ENCODE data around the gene CHST9. TPM values are rescaled to one million over a fixed set of nuclear protein-coding genes. Genes with fewer than 3 reads are reported as not detected.

CHST9 gene
- polyA plus RNA-seq, 1 donor from 2014 or later: 0.32 TPM

GRCh38 chr18:26919201-26919600, 265.9 kb downstream of the CHST9 start:
- H3K9me2 ChIP-seq (ENCODE audit: insufficient read depth, low read length): no peaks in the 10 kb centered on the region
- no peaks in the 10 kb centered on the region for H3K9me3 ChIP-seq (ENCODE audit: low read length)
- TF ChIP-seq POLR2AphosphoS5 (IDR thresholded peaks at IDR 0.05) (no peak), EZH2 (IDR thresholded peaks at IDR 0.05; ENCODE audit: borderline replicate concordance, insufficient read depth, low read length, poor library complexity, severe bottlenecking) (no peak), REST (IDR thresholded peaks at IDR 0.05; ENCODE audit: borderline replicate concordance) (no peak), MXI1 (conservative IDR thresholded peaks at IDR 0.05; ENCODE audit: poor library complexity, severe bottlenecking) (no peak), EP300 (conservative IDR thresholded peaks at IDR 0.05; ENCODE audit: poor library complexity, severe bottlenecking) (no peak), SMC3 (conservative IDR thresholded peaks at IDR 0.05; ENCODE audit: poor library complexity) (no peak), RAD21 (conservative IDR thresholded peaks at IDR 0.05) (no peak), TAF1 (IDR thresholded peaks at IDR 0.05; ENCODE audit: low read depth) (no peak), CTCF (IDR thresholded peaks at IDR 0.05; ENCODE audit: poor library complexity, severe bottlenecking) (no peak)
- H4K20me1 ChIP-seq (ENCODE audit: insufficient read depth): no peaks in the 10 kb centered on the region
- H3K27me3 ChIP-seq (ENCODE audit: insufficient read depth, low read depth, low read length): no peaks in the 10 kb centered on the region
- no peak overlapping the region for H3K9ac ChIP-seq (ENCODE audit: low read length)
- no peak overlapping the region for H3K4me3 ChIP-seq (ENCODE audit: low read length)
- no peak overlapping the region for H2AFZ ChIP-seq (ENCODE audit: low read depth, low read length)
- H3K27ac ChIP-seq (ENCODE audit: low read length): no peak overlapping the region
- H3K79me2 ChIP-seq (replicated peaks; ENCODE audit: insufficient read depth, low read length): no peaks in the 10 kb centered on the region
- H3F3A ChIP-seq (ENCODE audit: insufficient read depth, low read length, poor library complexity, severe bottlenecking): no peaks in the 10 kb centered on the region
- no peak overlapping the region for H3K4me2 ChIP-seq (ENCODE audit: low read length)
- H3K36me3 ChIP-seq (ENCODE audit: insufficient read depth, low read length): no peaks in the 10 kb centered on the region

- H3K27ac ChIP-seq (ENCODE audit: low read length): no peak overlapping the region
- H3K36me3 ChIP-seq (ENCODE audit: insufficient read depth, low read length): no peaks in the 10 kb centered on the region
- no peak overlapping the region for H3K4me3 ChIP-seq (ENCODE audit: low read length)
- H3K9ac ChIP-seq (ENCODE audit: low read length): no peak overlapping the region
- H3K9me2 ChIP-seq (ENCODE audit: insufficient read depth, low read length): no peaks in the 10 kb centered on the region
- H3F3A ChIP-seq (ENCODE audit: insufficient read depth, low read length, poor library complexity, severe bottlenecking): no peaks in the 10 kb centered on the region
- no peak overlapping the region for H2AFZ ChIP-seq (ENCODE audit: low read depth, low read length)
- H3K9me3 ChIP-seq (ENCODE audit: low read length): no peaks in the 10 kb centered on the region
- H3K4me2 ChIP-seq (ENCODE audit: low read length): no peak overlapping the region
- no peaks in the 10 kb centered on the region for H3K27me3 ChIP-seq (ENCODE audit: insufficient read depth, low read depth, low read length)
- TF ChIP-seq EZH2 (IDR thresholded peaks at IDR 0.05; ENCODE audit: borderline replicate concordance, insufficient read depth, low read length, poor library complexity, severe bottlenecking) (no peak), EP300 (conservative IDR thresholded peaks at IDR 0.05; ENCODE audit: poor library complexity, severe bottlenecking) (no peak), POLR2AphosphoS5 (IDR thresholded peaks at IDR 0.05) (no peak), SMC3 (conservative IDR thresholded peaks at IDR 0.05; ENCODE audit: poor library complexity) (no peak), CTCF (IDR thresholded peaks at IDR 0.05; ENCODE audit: poor library complexity, severe bottlenecking) (no peak), TAF1 (IDR thresholded peaks at IDR 0.05; ENCODE audit: low read depth) (no peak), REST (IDR thresholded peaks at IDR 0.05; ENCODE audit: borderline replicate concordance) (no peak), RAD21 (conservative IDR thresholded peaks at IDR 0.05) (no peak), MXI1 (conservative IDR thresholded peaks at IDR 0.05; ENCODE audit: poor library complexity, severe bottlenecking) (no peak)
- H3K79me2 ChIP-seq (replicated peaks; ENCODE audit: insufficient read depth, low read length): no peaks in the 10 kb centered on the region
- H4K20me1 ChIP-seq (ENCODE audit: insufficient read depth): no peaks in the 10 kb centered on the region
These were observed 273.3 kb downstream of the CHST9 start for GRCh38 chr18:26911840-26912239.

Measured in neural cell (in vitro differentiated cells).